GM21619 (cell line): ENCODE measurements around the gene LMNB1.

Experiments
- ATAC-seq: cut with Tn5 transposase; IDR thresholded peaks from one replicate; pipeline ENCODE4 v1.9.1; 2021; ENCODE audit not compliant: unreplicated experiment

Gene LMNB1

DNA sequence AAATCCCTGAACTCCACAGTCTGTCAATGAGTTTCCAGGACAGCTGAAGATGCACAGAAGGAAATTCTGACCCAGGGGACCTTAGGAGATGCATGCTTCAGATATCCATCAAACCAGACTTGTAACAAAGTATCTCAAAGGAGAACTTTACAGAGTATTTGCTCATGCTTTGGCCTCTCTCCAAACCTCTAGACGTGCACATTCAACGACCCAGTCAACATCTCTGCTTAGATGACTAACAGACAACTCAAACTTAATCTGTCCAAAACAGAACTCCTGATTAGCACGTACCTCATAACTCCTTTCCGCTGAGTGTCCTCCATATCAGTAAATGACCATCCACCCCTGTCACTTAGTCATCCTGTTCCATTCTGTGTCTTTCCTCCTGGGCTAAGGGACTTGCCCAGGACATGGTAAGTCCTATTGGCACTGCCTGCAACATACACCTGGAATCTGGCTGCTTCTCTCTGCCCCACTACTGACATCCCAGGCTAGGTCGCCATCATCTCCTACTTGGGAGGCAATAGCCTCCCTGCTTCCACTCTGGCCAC is 107.4 kb downstream of the LMNB1 start:
- no peak for ATAC-seq
